Measurements from ENCODE around the gene PLCH1.

PLCH1 gene

GRCh38 chr3:155690921-155691320 is 54.0 kb downstream of the PLCH1 start:
- Histone ChIP-seq H3K4me3 (ENCODE audit: low read depth, low read length) (no peak overlapping the region), H3K36me3 (replicated peaks) (no peaks in the 10 kb centered on the region), H3K27ac (no peak overlapping the region), H3K27me3 (replicated peaks) (no peaks in the 10 kb centered on the region)
- TF ChIP-seq CTCF (IDR thresholded peaks at IDR 0.05; ENCODE audit: low read depth, low read length, missing control alignments), result no peak
- DNase-seq, result no peak
- in situ Hi-C loops (cut with HindIII; ENCODE audit: low pct_ligation_motif_present, low sequenced_read_pairs), result no loop called here

- Histone ChIP-seq H3K4me3 (ENCODE audit: low read depth, low read length) (no peak overlapping the region), H3K27me3 (replicated peaks) (no peaks in the 10 kb centered on the region), H3K27ac (no peak overlapping the region), H3K36me3 (replicated peaks) (no peaks in the 10 kb centered on the region)
- in situ Hi-C loops (cut with HindIII; ENCODE audit: low pct_ligation_motif_present, low sequenced_read_pairs), result no loop called here
- no peak for DNase-seq
- TF ChIP-seq CTCF (IDR thresholded peaks at IDR 0.05; ENCODE audit: low read depth, low read length, missing control alignments), result no peak
Observed at GRCh38 chr3:155688481-155688880, 56.4 kb downstream of the PLCH1 start.

DNA sequence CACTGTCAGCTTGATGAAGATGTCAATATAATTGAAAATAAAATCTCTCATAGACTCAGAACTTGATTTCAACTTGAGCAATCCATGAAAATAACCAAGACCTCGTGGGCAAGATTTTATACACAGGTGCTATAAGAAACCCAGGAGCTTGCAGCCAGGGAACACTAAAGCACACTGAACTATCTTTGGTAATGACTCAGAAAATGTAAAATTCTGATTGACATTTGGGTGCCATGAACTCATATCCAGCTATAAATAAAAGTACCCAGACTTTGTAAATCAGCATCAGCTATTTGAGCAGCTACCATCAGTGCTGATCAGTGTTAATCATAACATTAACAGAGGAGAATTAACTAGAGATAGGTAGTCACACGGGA is 61.5 kb downstream of the PLCH1 start:
- H3K27ac ChIP-seq, result no peak overlapping the region

DNA sequence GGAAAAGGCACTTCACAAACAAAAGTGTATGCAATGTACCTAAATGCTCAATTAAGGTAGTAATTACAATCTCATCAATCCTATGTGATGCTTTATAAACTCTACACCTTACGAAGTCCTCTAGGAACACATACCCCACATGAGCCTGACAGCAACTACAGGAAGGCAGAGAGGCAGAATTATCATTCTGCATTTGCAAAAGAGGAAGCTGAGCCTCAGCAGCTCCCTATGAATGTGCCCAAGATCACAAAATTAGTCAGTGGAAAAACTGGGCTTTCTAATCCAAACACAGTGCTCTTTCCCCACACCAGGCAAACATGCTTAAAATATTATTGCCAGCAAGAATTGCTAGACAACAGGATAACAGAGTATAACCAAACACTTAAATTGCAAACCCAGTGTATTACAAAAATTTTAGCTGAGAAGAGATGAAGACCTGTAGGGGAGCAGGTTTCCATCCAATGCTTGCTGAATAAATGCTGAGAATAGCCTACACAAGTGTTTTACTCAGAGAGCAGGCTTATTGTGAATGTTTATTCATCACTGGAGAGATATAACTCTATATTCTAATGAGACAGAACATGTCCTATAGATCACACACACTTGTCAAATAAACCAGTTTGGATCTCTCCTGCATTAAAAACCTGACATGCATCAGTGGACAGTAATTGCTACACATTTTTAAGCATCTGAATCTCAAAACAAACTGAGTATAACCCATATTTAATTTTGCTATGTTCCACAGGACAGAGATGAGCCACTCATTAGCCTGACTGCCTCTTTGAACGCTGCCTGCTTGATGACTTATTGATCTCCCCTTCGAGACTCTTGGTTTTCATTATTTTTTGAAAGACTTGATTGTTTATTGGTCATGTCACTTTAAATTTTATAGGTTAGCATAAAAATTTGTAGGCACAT is 62.2 kb downstream of the PLCH1 start:
- Histone ChIP-seq H3K27ac (no peak overlapping the region), H3K4me3 (ENCODE audit: low read depth, low read length) (no peak overlapping the region), H3K27me3 (replicated peaks) (no peaks in the 10 kb centered on the region), H3K36me3 (replicated peaks) (no peaks in the 10 kb centered on the region)
- no peak for TF ChIP-seq CTCF (IDR thresholded peaks at IDR 0.05; ENCODE audit: low read depth, low read length, missing control alignments)
- DNase-seq, result no peak
- in situ Hi-C loops (cut with HindIII; ENCODE audit: low pct_ligation_motif_present, low sequenced_read_pairs), result no loop called here

More for the DNA sequence above, 61.5 kb downstream of the PLCH1 start:
- no peaks in the 10 kb centered on the region for H3K27me3 ChIP-seq (replicated peaks)
- in situ Hi-C loops (cut with HindIII; ENCODE audit: low pct_ligation_motif_present, low sequenced_read_pairs), result no loop called here
- no peak for TF ChIP-seq CTCF (IDR thresholded peaks at IDR 0.05; ENCODE audit: low read depth, low read length, missing control alignments)
- DNase-seq, result no peak
- no peak overlapping the region for H3K4me3 ChIP-seq (ENCODE audit: low read depth, low read length)
- H3K36me3 ChIP-seq (replicated peaks), result no peaks in the 10 kb centered on the region

DNA sequence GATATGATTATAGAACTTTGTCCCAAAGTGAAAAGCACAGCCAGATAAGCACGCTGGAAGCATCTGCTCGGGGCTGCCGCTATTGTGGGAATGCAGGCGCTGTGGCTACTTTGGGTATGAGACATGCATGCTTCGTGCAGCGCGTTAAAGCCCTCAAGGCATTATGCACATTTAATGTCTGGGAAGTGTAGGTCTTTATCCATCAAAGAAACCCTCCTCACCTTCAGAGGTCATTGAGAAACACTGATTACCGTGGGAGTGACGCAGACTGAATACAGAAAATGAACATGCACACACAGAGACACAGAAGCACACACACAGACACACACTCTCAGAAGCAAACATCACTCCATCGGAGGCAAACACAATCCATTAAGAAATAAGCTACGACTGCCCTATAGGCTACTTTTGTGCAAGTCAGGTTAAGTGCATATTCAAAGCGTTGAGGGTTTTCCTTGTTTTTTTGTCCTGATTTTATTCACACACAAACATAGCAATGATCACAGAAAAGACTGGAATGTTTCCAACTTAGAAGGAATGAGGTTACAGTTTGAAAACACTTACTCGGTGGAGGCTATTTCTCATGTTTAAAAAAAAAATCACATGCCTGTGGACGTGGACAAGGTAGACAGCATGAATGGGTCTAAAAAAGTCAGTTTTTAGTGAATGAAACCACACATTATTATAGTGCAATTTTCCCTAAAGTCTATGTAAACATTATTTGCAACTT is 68.5 kb downstream of the PLCH1 start:
- Histone ChIP-seq H3K27ac (no peak overlapping the region), H3K4me3 (ENCODE audit: low read depth, low read length) (peak overlapping the region; percentile 21), H3K27me3 (replicated peaks) (no peaks in the 10 kb centered on the region), H3K36me3 (replicated peaks) (no peaks in the 10 kb centered on the region)
- in situ Hi-C loops (cut with HindIII; ENCODE audit: low pct_ligation_motif_present, low sequenced_read_pairs), result no loop called here
- peak; percentile 51 for DNase-seq
- TF ChIP-seq CTCF (IDR thresholded peaks at IDR 0.05; ENCODE audit: low read depth, low read length, missing control alignments), result no peak

Data from brain microvascular endothelial cell (primary cell).